CD4-positive, CD25-positive, alpha-beta regulatory T cell (primary cell): ENCODE results near the gene HDAC8. TPM values are rescaled to one million over a fixed set of nuclear protein-coding genes. Genes with fewer than 3 reads are reported as not detected.
A peak's percentile ranks its signal among the peaks of the same experiment; 100 is the strongest.
"Not testable (repeated sequence)": the region's sequence is repeated elsewhere in the genome, so short reads cannot be mapped to it uniquely, and the experiment has no call there.

Source experiments
- ATAC-seq, 2 donors: fragments of 150-1000 bp; cut with Tn5 transposase; one replicate each; pipeline ENCODE4 v1.10.0; 2021; ENCODE audit warnings: low read depth in 2 of 2, moderate number of reproducible peaks in 2 of 2, moderate library complexity in 1 of 2
- DNase-seq, 3 donors: peaks; one replicate each; pipeline versions ENCODE4 v3.0.0 to v3.0.0-alpha.2; 2012 to 2022; ENCODE audit warnings: mixed read lengths in 1 of 3
- H3K27ac ChIP-seq: one replicate; pipeline ENCODE4 v1.7.0; 2013; ENCODE audit warnings: mild to moderate bottlenecking, low read length; ENCODE audit not compliant: insufficient read depth, poor library complexity, severe bottlenecking
- H3K27me3 ChIP-seq: one replicate; pipeline ENCODE4 v1.7.0; 2013; ENCODE audit warnings: low read length; ENCODE audit not compliant: control insufficient read depth, insufficient read depth
- H3K36me3 ChIP-seq: one replicate; pipeline ENCODE4 v1.7.0; 2013; ENCODE audit warnings: mild to moderate bottlenecking, low read length, moderate library complexity; ENCODE audit not compliant: control insufficient read depth, insufficient read depth
- H3K4me1 ChIP-seq: 2 replicates; pipeline ENCODE4 v1.7.0; 2013; ENCODE audit warnings: mild to moderate bottlenecking, low read length; ENCODE audit not compliant: insufficient read depth, control insufficient read depth, poor library complexity, severe bottlenecking
- H3K4me3 ChIP-seq: one replicate; pipeline ENCODE4 v1.7.0; 2013; ENCODE audit warnings: low read depth, mild to moderate bottlenecking, low read length, moderate library complexity
- H3K9me3 ChIP-seq, 2 experiments: 1 replicate in 1 of 2; 2 replicates in 1 of 2; pipeline ENCODE4 v1.7.0; 2013; ENCODE audit warnings: low read length in 2 of 2, mild to moderate bottlenecking in 1 of 2, moderate library complexity in 1 of 2; ENCODE audit not compliant: control insufficient read depth in 2 of 2
- H3K27ac Mint-ChIP-seq, 3 donors: one replicate each; pipeline ENCODE4 v1.8.0; 2020 to 2022; ENCODE audit warnings: mild to moderate bottlenecking in 3 of 3, mixed read lengths in 3 of 3, moderate library complexity in 2 of 3
- H3K27me3 Mint-ChIP-seq: one replicate; pipeline ENCODE4 v1.8.0; 2022; ENCODE audit warnings: mild to moderate bottlenecking, mixed read lengths
- H3K36me3 Mint-ChIP-seq: one replicate; pipeline ENCODE4 v1.8.0; 2020; ENCODE audit warnings: mixed read lengths
- H3K4me1 Mint-ChIP-seq, 4 donors: one replicate each; pipeline ENCODE4 v1.8.0; 2020 to 2022; ENCODE audit warnings: mixed read lengths in 4 of 4, mild to moderate bottlenecking in 1 of 4
- H3K4me3 Mint-ChIP-seq, 4 donors: one replicate each; pipeline ENCODE4 v1.8.0; 2020 to 2022; ENCODE audit warnings: mild to moderate bottlenecking in 4 of 4, mixed read lengths in 4 of 4, moderate library complexity in 3 of 4
- H3K9me3 Mint-ChIP-seq, 7 donors: one replicate each; pipeline ENCODE4 v1.8.0; 2020 to 2022; ENCODE audit warnings: mixed read lengths in 7 of 7, mild to moderate bottlenecking in 3 of 7, moderate library complexity in 2 of 7
- polyA plus RNA-seq, 4 donors: library from polyadenylated mRNA; unstranded; fragments of 300-500 nt; fragmentation: Illumina TruSeq; gene quantifications; one replicate each; pipeline ENCODE4 v1.2.3, GENCODE V29; 2021
- total RNA-seq: library from RNA; stranded (reverse); gene quantifications from one replicate; pipeline ENCODE4 v1.2.3, GENCODE V29; 2022

Gene HDAC8
- total and polyA plus RNA-seq, 5 donors from 2014 or later: 14.0 to 22.4 (median 17.6) TPM

- not testable (repeated sequence) for H3K4me1 ChIP-seq, H3K36me3 ChIP-seq, H3K27ac Mint-ChIP-seq, H3K4me3 Mint-ChIP-seq, H3K4me1 Mint-ChIP-seq, ATAC-seq, H3K9me3 ChIP-seq, DNase-seq, H3K4me3 ChIP-seq, H3K9me3 Mint-ChIP-seq, H3K27me3 Mint-ChIP-seq, H3K27me3 ChIP-seq, H3K27ac ChIP-seq
- H3K36me3 Mint-ChIP-seq: peaks cover 30% of the 10 kb centered on the region
Observed at GRCh38 chrX:72449034-72449433, 123.6 kb downstream of the HDAC8 start.

GRCh38 chrX:72440764-72441163 is 131.9 kb downstream of the HDAC8 start:
- not testable (repeated sequence) for H3K27ac ChIP-seq, H3K4me1 ChIP-seq, H3K36me3 ChIP-seq, H3K4me3 Mint-ChIP-seq, H3K9me3 ChIP-seq, H3K27me3 Mint-ChIP-seq, DNase-seq, ATAC-seq, H3K27ac Mint-ChIP-seq, H3K4me1 Mint-ChIP-seq, H3K4me3 ChIP-seq, H3K27me3 ChIP-seq
- H3K9me3 Mint-ChIP-seq: peaks cover 0 to 18% (median 9%) of the 10 kb centered on the region in 7 donors
- peaks cover 30% of the 10 kb centered on the region for H3K36me3 Mint-ChIP-seq

GRCh38 chrX:72436010-72436409 is 136.6 kb downstream of the HDAC8 start:
- Histone ChIP-seq H3K9me3 (peaks cover 0 to 2% of the 10 kb centered on the region in 2 experiments), H3K27me3 (no peaks in the 10 kb centered on the region), H3K4me1 (no peaks in the 10 kb centered on the region), H3K36me3 (no peaks in the 10 kb centered on the region), H3K27ac (no peak overlapping the region), H3K4me3 (no peak overlapping the region)
- H3K9me3 Mint-ChIP-seq: peaks cover 0 to 22% (median 10%) of the 10 kb centered on the region in 7 donors
- H3K27me3 Mint-ChIP-seq: no peaks in the 10 kb centered on the region
- DNase-seq (no peak), ATAC-seq (no peak)
- no peak overlapping the region for H3K27ac Mint-ChIP-seq
- no peaks in the 10 kb centered on the region for H3K4me1 Mint-ChIP-seq
- peaks cover 37% of the 10 kb centered on the region for H3K36me3 Mint-ChIP-seq
- no peak overlapping the region for H3K4me3 Mint-ChIP-seq

- no peaks in the 10 kb centered on the region for H3K4me1 ChIP-seq
- H3K27ac ChIP-seq: no peak overlapping the region
- H3K9me3 Mint-ChIP-seq: peaks cover 0 to 4% (median 0%) of the 10 kb centered on the region in 7 donors
- no peaks in the 10 kb centered on the region for H3K27me3 Mint-ChIP-seq
- no peak overlapping the region for H3K4me3 ChIP-seq
- ATAC-seq (no peak), DNase-seq (no peak)
- H3K36me3 Mint-ChIP-seq: peaks cover 18% of the 10 kb centered on the region
- no peaks in the 10 kb centered on the region for H3K4me1 Mint-ChIP-seq
- H3K36me3 ChIP-seq: no peaks in the 10 kb centered on the region
- no peak overlapping the region for H3K27ac Mint-ChIP-seq
- H3K4me3 Mint-ChIP-seq: no peak overlapping the region
- no peaks in the 10 kb centered on the region for H3K27me3 ChIP-seq
- no peaks in the 10 kb centered on the region for H3K9me3 ChIP-seq
Observed at GRCh38 chrX:72430405-72430968, 142.2 kb downstream of the HDAC8 start.

- Histone ChIP-seq H3K27ac (no peak overlapping the region), H3K4me1 (no peaks in the 10 kb centered on the region), H3K4me3 (no peak overlapping the region), H3K27me3 (no peaks in the 10 kb centered on the region), H3K9me3 (peaks cover 7 to 10% of the 10 kb centered on the region in 2 experiments), H3K36me3 (no peaks in the 10 kb centered on the region)
- peak overlapping the region in 1 of 3 donors; percentile 74 for H3K27ac Mint-ChIP-seq
- ATAC-seq: no peak
- no peak for DNase-seq
- no peaks in the 10 kb centered on the region for H3K4me1 Mint-ChIP-seq
- peaks cover 0 to 20% (median 5%) of the 10 kb centered on the region in 7 donors for H3K9me3 Mint-ChIP-seq
- H3K36me3 Mint-ChIP-seq: peaks cover 14% of the 10 kb centered on the region
- H3K4me3 Mint-ChIP-seq: no peak overlapping the region
- H3K27me3 Mint-ChIP-seq: no peaks in the 10 kb centered on the region
Observed at GRCh38 chrX:72421797-72422196, 150.8 kb downstream of the HDAC8 start.

- H3K36me3 Mint-ChIP-seq: peaks cover 16% of the 10 kb centered on the region
- peaks cover 4% of the 10 kb centered on the region for H3K27me3 Mint-ChIP-seq
Observed at GRCh38 chrX:72409993-72410392, 162.7 kb downstream of the HDAC8 start.

GRCh38 chrX:72408885-72409284 is 163.8 kb downstream of the HDAC8 start:
- no peak overlapping the region for H3K4me3 Mint-ChIP-seq
- Histone ChIP-seq H3K27ac (no peak overlapping the region), H3K4me1 (no peaks in the 10 kb centered on the region), H3K4me3 (no peak overlapping the region), H3K9me3 (no peaks in the 10 kb centered on the region), H3K36me3 (no peaks in the 10 kb centered on the region), H3K27me3 (no peaks in the 10 kb centered on the region)
- no peak for ATAC-seq
- peaks cover 0 to 3% (median 0%) of the 10 kb centered on the region in 4 donors for H3K4me1 Mint-ChIP-seq
- H3K27me3 Mint-ChIP-seq: no peaks in the 10 kb centered on the region
- peaks cover 12% of the 10 kb centered on the region for H3K36me3 Mint-ChIP-seq
- DNase-seq: peak in 1 of 3 donors; percentile 5
- no peak overlapping the region for H3K27ac Mint-ChIP-seq
- H3K9me3 Mint-ChIP-seq: peaks cover 0 to 4% (median 0%) of the 10 kb centered on the region in 7 donors

More at GRCh38 chrX:72409993-72410392, 162.7 kb downstream of the HDAC8 start:
- Mint-ChIP-seq H3K4me1 (peaks cover 0 to 3% (median 0%) of the 10 kb centered on the region in 4 donors), H3K4me3 (no peak overlapping the region), H3K9me3 (peaks cover 0 to 5% (median 0%) of the 10 kb centered on the region in 7 donors), H3K27ac (no peak overlapping the region)
- Histone ChIP-seq H3K27ac (no peak overlapping the region), H3K36me3 (no peaks in the 10 kb centered on the region), H3K9me3 (peaks cover 0 to 2% of the 10 kb centered on the region in 2 experiments), H3K4me3 (no peak overlapping the region), H3K4me1 (no peaks in the 10 kb centered on the region), H3K27me3 (no peaks in the 10 kb centered on the region)
- ATAC-seq: no peak
- no peak for DNase-seq

- peaks cover 12% of the 10 kb centered on the region for H3K36me3 Mint-ChIP-seq
- not testable (repeated sequence) for H3K9me3 Mint-ChIP-seq, H3K4me1 Mint-ChIP-seq, H3K27me3 Mint-ChIP-seq, DNase-seq, H3K27ac ChIP-seq, H3K36me3 ChIP-seq, H3K4me1 ChIP-seq, H3K9me3 ChIP-seq, H3K27ac Mint-ChIP-seq, H3K27me3 ChIP-seq, H3K4me3 ChIP-seq, ATAC-seq, H3K4me3 Mint-ChIP-seq
Observed at GRCh38 chrX:72405136-72405535, 167.5 kb downstream of the HDAC8 start.
